GM12878 (cell line): ENCODE data around the gene UVRAG.

Source experiments
- CBX5 ChIP-seq: sonication (generic); IDR thresholded peaks from 2 replicates; pipeline ENCODE4 v1.6.1; 2016; ENCODE audit warnings: low read depth, moderate library complexity, mild to moderate bottlenecking, inconsistent platforms
- EP300 ChIP-seq, 2 experiments: fragments of 150-350 bp in 1 of 2; IDR thresholded peaks; 2 replicates each; pipeline ENCODE4 v1.6.1; 2011 to 2012; ENCODE audit warnings: low read depth in 2 of 2, low read length in 2 of 2, borderline replicate concordance in 1 of 2, improper control_type of control experiment in 1 of 2, inconsistent platforms in 1 of 2; ENCODE audit not compliant: control insufficient read depth in 1 of 2
- EZH2 ChIP-seq: IDR thresholded peaks from 2 replicates; pipeline ENCODE4 v1.6.1; 2012; ENCODE audit warnings: low read depth, mild to moderate bottlenecking, control low read depth, inconsistent platforms, low read length, borderline replicate concordance; ENCODE audit not compliant: control insufficient read depth
- MXI1 ChIP-seq: fragments of 150-350 bp; IDR thresholded peaks from 2 replicates; pipeline ENCODE4 v1.6.1; 2011; ENCODE audit warnings: low read depth, mild to moderate bottlenecking, inconsistent platforms, low read length, improper control_type of control experiment
- SMC3 ChIP-seq: IDR thresholded peaks from 2 replicates; pipeline ENCODE4 v1.6.1; 2011; ENCODE audit warnings: low read length, improper control_type of control experiment, borderline replicate concordance
- TF ChIP-seq, protein P1 (sequence below): IDR thresholded peaks from 2 replicates; pipeline ENCODE4 v1.6.1; 2011; ENCODE audit warnings: low read depth, mild to moderate bottlenecking, low read length, moderate library complexity, borderline replicate concordance; ENCODE audit errors: extremely low read depth
- TF ChIP-seq, protein P2 (sequence below), 3 experiments: IDR thresholded peaks in 2 of 3; conservative IDR thresholded peaks in 1 of 3; 2 replicates each; pipeline ENCODE4 v1.5.1; 2011; ENCODE audit warnings: low read depth in 3 of 3, low read length in 3 of 3, mild to moderate bottlenecking in 3 of 3, control low read depth in 2 of 3, moderate library complexity in 2 of 3, inconsistent platforms in 1 of 3, mixed read lengths in 1 of 3; ENCODE audit not compliant: control insufficient read depth in 2 of 3, insufficient read depth in 1 of 3; ENCODE audit errors: extremely low read depth in 1 of 3

DNA sequence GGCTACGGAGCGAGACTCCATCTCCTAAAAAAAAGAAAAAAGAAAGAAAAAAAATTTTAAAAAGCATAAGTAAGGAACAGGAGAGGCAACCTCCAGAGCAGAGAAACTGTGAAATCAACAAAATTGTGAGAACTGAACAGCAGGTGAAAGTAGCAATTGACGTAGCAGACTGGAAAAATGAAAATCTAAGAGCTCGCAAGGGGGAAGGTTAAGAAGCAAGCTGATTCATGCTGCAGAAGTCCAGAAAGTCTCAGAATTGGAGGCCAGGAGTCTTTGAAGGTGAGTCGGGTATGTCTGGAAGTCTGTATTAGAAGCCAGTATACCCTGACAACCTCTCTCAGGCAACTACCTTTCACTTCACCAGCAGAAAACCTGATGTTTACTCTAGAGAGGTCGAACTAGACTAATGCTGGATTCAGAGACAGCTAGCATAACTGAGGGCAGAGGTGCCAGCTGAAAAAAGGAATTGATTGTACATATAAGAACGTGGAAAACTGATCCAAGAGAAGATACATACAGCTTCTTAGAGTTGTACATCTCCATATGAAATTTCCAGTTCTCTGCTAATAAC lies 229.8 kb downstream of the UVRAG start:
- TF ChIP-seq EZH2 (no peak), SMC3 (no peak), EP300 (IDR thresholded peaks at IDR 0.05; ENCODE audit: borderline replicate concordance in 1 of 2, control insufficient read depth in 1 of 2, low read depth in 2 of 2, low read length in 2 of 2) (no peak), MXI1 (no peak), CBX5 (no peak)
- TF ChIP-seq, protein P1, sequence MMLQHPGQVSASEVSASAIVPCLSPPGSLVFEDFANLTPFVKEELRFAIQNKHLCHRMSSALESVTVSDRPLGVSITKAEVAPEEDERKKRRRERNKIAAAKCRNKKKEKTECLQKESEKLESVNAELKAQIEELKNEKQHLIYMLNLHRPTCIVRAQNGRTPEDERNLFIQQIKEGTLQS: no peak
- TF ChIP-seq, protein P2, sequence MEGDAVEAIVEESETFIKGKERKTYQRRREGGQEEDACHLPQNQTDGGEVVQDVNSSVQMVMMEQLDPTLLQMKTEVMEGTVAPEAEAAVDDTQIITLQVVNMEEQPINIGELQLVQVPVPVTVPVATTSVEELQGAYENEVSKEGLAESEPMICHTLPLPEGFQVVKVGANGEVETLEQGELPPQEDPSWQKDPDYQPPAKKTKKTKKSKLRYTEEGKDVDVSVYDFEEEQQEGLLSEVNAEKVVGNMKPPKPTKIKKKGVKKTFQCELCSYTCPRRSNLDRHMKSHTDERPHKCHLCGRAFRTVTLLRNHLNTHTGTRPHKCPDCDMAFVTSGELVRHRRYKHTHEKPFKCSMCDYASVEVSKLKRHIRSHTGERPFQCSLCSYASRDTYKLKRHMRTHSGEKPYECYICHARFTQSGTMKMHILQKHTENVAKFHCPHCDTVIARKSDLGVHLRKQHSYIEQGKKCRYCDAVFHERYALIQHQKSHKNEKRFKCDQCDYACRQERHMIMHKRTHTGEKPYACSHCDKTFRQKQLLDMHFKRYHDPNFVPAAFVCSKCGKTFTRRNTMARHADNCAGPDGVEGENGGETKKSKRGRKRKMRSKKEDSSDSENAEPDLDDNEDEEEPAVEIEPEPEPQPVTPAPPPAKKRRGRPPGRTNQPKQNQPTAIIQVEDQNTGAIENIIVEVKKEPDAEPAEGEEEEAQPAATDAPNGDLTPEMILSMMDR (IDR thresholded peaks at IDR 0.05 in 2 of 3, conservative IDR thresholded peaks at IDR 0.05 in 1 of 3; ENCODE audit: control insufficient read depth in 2 of 3, extremely low read depth in 1 of 3, insufficient read depth in 1 of 3, low read depth in 3 of 3, low read length in 3 of 3): no peak
